GM15510 (cell line): Measurements from ENCODE around the gene NFASC.

Experiments
- POLR2A ChIP-seq: IDR thresholded peaks from 3 replicates; pipeline ENCODE4 v1.6.1; 2011; ENCODE audit warnings: borderline replicate concordance; ENCODE audit not compliant: insufficient read length; ENCODE audit errors: extremely low read depth

The NFASC gene

GRCh38 chr1:204983136-204983535 lies 112.5 kb downstream of the NFASC start:
- TF ChIP-seq POLR2A = no peak

GRCh38 chr1:204983881-204984280 lies 113.2 kb downstream of the NFASC start:
- no peak for TF ChIP-seq POLR2A

GRCh38 chr1:204984499-204984898 lies 113.8 kb downstream of the NFASC start:
- TF ChIP-seq POLR2A = no peak

- TF ChIP-seq POLR2A = no peak
Measured at GRCh38 chr1:204986181-204986580, 115.5 kb downstream of the NFASC start.

GRCh38 chr1:204987689-204988088 lies 117.0 kb downstream of the NFASC start:
- no peak for TF ChIP-seq POLR2A

GRCh38 chr1:204988196-204988595 lies 117.5 kb downstream of the NFASC start:
- no peak for TF ChIP-seq POLR2A

GRCh38 chr1:204989266-204990058 lies 118.8 kb downstream of the NFASC start:
- no peak for TF ChIP-seq POLR2A

GRCh38 chr1:204990059-204990664 lies 119.5 kb downstream of the NFASC start:
- TF ChIP-seq POLR2A = no peak

- TF ChIP-seq POLR2A = no peak
Measured at GRCh38 chr1:204990721-204991341, 120.2 kb downstream of the NFASC start.

- TF ChIP-seq POLR2A = no peak
Measured at GRCh38 chr1:204991342-204991844, 120.7 kb downstream of the NFASC start.

GRCh38 chr1:204992201-204992997 lies 121.7 kb downstream of the NFASC start:
- no peak for TF ChIP-seq POLR2A

- TF ChIP-seq POLR2A = no peak
Measured at GRCh38 chr1:204992998-204993314, 122.3 kb downstream of the NFASC start.

- no peak for TF ChIP-seq POLR2A
Measured at GRCh38 chr1:204994086-204994862, 123.6 kb downstream of the NFASC start.

GRCh38 chr1:204996981-204997380 lies 126.3 kb downstream of the NFASC start:
- no peak for TF ChIP-seq POLR2A
